Keratinocyte (primary cell): ENCODE results near the gene SLC6A9. TPM values are rescaled to one million over a fixed set of nuclear protein-coding genes. Genes with fewer than 3 reads are reported as not detected.

Source experiments
- DNase-seq: peaks from one replicate; pipeline ENCODE4 v3.0.0-alpha.2; 2011; ENCODE audit warnings: low read depth, missing footprints, low spot score
- FAIRE-seq: peaks from 2 replicates; lab custom pipeline; 2011; peaks lifted over from hg19 to GRCh38; lab: Jason Lieb, UNC
- H2AFZ ChIP-seq: 2 replicates; pipeline ENCODE4 v1.6.0; 2012; ENCODE audit warnings: low read length, control low read depth, inconsistent platforms; ENCODE audit not compliant: control insufficient read depth
- H3K27ac ChIP-seq: 2 replicates; pipeline ENCODE4 v1.5.1; 2011; ENCODE audit warnings: low read length; ENCODE audit not compliant: control insufficient read depth, insufficient read depth
- H3K27me3 ChIP-seq: 3 replicates; pipeline ENCODE4 v1.6.0; 2011; ENCODE audit warnings: low read length; ENCODE audit not compliant: control insufficient read depth, insufficient read depth; ENCODE audit errors: extremely low read depth
- H3K36me3 ChIP-seq, 2 experiments: 2 replicates in 1 of 2; 3 replicates in 1 of 2; pipeline ENCODE4 v1.5.1; 2011; ENCODE audit warnings: low read length in 2 of 2, mild to moderate bottlenecking in 1 of 2; ENCODE audit not compliant: control insufficient read depth in 2 of 2, insufficient read depth in 2 of 2; ENCODE audit errors: extremely low read depth in 1 of 2
- H3K4me1 ChIP-seq: 3 replicates; pipeline ENCODE4 v1.5.1; 2011; ENCODE audit warnings: low read length; ENCODE audit not compliant: control insufficient read depth, insufficient read depth; ENCODE audit errors: extremely low read depth
- H3K4me2 ChIP-seq: 3 replicates; pipeline ENCODE4 v1.6.0; 2011; ENCODE audit warnings: low read depth, low read length; ENCODE audit not compliant: control insufficient read depth, insufficient read depth; ENCODE audit errors: extremely low read depth
- H3K4me3 ChIP-seq, 3 experiments: fragments of 200-600 bp in 1 of 3; sonication (generic) in 1 of 3; 2 replicates in 2 of 3; 3 replicates in 1 of 3; pipeline ENCODE4 v1.5.1; 2011 to 2016; ENCODE audit warnings: low read length in 3 of 3, mild to moderate bottlenecking in 3 of 3, control low read depth in 2 of 3, inconsistent platforms in 1 of 3, low read depth in 1 of 3, mixed read lengths in 1 of 3, mixed run types in 1 of 3, moderate library complexity in 1 of 3; ENCODE audit not compliant: control insufficient read depth in 2 of 3, insufficient read depth in 2 of 3; ENCODE audit errors: extremely low read depth in 1 of 3
- H3K79me2 ChIP-seq: 2 replicates; pipeline ENCODE4 v1.6.0; 2012; ENCODE audit warnings: low read length; ENCODE audit not compliant: control insufficient read depth, insufficient read depth
- H3K9ac ChIP-seq: 3 replicates; pipeline ENCODE4 v1.6.0; 2011; ENCODE audit warnings: low read length; ENCODE audit not compliant: control insufficient read depth, insufficient read depth; ENCODE audit errors: extremely low read depth
- H3K9me1 ChIP-seq: 3 replicates; pipeline ENCODE4 v1.6.0; 2011; ENCODE audit warnings: low read length; ENCODE audit not compliant: control insufficient read depth, insufficient read depth; ENCODE audit errors: extremely low read depth
- H3K9me3 ChIP-seq: 2 replicates; pipeline ENCODE4 v1.5.1; 2012; ENCODE audit warnings: low read depth, low read length; ENCODE audit not compliant: control insufficient read depth
- H4K20me1 ChIP-seq: 3 replicates; pipeline ENCODE4 v1.6.0; 2011; ENCODE audit warnings: low read length; ENCODE audit not compliant: control insufficient read depth, insufficient read depth; ENCODE audit errors: extremely low read depth
- EZH2 ChIP-seq: IDR thresholded peaks from one replicate; pipeline ENCODE4 v1.6.1; 2012; ENCODE audit warnings: inconsistent platforms, mild to moderate bottlenecking, low read length, moderate library complexity
- dilution Hi-C: fragments of 300-500 bp; cut with MboI; formaldehyde crosslinking; loops from one replicate; pipeline ENCODE4 v1.7.0; 2020; ENCODE audit warnings: low sequenced_read_pairs; ENCODE audit not compliant: extremely low pct_ligation_motif_present
- polyA plus RNA-seq, 5 experiments: library from polyadenylated mRNA; depleted of rRNA in 3 of 5; stranded (reverse) in 3 of 5; stranded (forward) in 1 of 5; unstranded in 1 of 5; fragments of >200 nt; gene quantifications; 1 replicate in 1 of 5; 2 replicates in 3 of 5; 3 replicates in 1 of 5; pipeline versions ENCODE4 v1.2.1 to v1.2.3, GENCODE V29; 2011 to 2012; ENCODE audit warnings: missing spikeins in 2 of 5, low read depth in 1 of 5, low replicate concordance in 1 of 5
- TF ChIP-seq, protein P1 (sequence below), 3 experiments: IDR thresholded peaks in 1 of 3; conservative IDR thresholded peaks in 1 of 3; optimal IDR thresholded peaks in 1 of 3; 2 replicates in 2 of 3; 3 replicates in 1 of 3; pipeline versions ENCODE3 to v1.5.1; 2011; ENCODE audit warnings: low read length in 3 of 3, mild to moderate bottlenecking in 3 of 3, moderate library complexity in 2 of 3, control low read depth in 1 of 3, inconsistent platforms in 1 of 3; ENCODE audit not compliant: insufficient read depth in 2 of 3; ENCODE audit errors: extremely low read depth in 1 of 3

The SLC6A9 gene
- polyA plus RNA-seq, 1 donor (not counting 4 experiments of a cell fraction or from before 2014, with no cell fraction given): 5.3 TPM

DNA sequence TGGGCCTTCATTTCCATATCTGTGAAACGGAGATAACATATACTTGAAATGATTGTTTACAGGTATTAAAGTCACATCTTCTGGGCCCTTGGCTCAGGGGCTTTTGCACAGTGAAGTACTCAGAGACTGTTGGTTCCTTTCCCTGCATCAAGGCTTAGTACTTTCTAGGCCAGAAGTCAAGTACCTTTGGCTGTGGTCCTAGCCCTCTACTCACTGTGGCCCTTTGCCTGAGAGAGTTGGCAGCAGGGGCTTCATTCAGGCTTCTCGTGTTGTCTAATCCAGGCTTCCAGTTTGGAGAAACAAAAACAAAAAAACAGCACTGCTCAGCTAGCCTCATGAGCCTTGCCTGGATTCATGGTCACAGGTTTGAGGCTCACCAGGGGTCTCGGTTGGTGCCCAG lies 69.6 kb downstream of the SLC6A9 start:
- Histone ChIP-seq H2AFZ (no peak overlapping the region), H3K4me1 (no peaks in the 10 kb centered on the region), H4K20me1 (no peaks in the 10 kb centered on the region), H3K9ac (no peak overlapping the region), H3K4me2 (no peak overlapping the region), H3K27me3 (no peaks in the 10 kb centered on the region), H3K36me3 (peaks cover 47 to 53% of the 10 kb centered on the region in 2 experiments), H3K79me2 (no peaks in the 10 kb centered on the region), H3K9me1 (no peaks in the 10 kb centered on the region), H3K27ac (no peak overlapping the region), H3K9me3 (no peaks in the 10 kb centered on the region), H3K4me3 (no peak overlapping the region)
- FAIRE-seq (no peak), DNase-seq (no peak)
- dilution Hi-C loops: no loop called here
- TF ChIP-seq, protein P1, sequence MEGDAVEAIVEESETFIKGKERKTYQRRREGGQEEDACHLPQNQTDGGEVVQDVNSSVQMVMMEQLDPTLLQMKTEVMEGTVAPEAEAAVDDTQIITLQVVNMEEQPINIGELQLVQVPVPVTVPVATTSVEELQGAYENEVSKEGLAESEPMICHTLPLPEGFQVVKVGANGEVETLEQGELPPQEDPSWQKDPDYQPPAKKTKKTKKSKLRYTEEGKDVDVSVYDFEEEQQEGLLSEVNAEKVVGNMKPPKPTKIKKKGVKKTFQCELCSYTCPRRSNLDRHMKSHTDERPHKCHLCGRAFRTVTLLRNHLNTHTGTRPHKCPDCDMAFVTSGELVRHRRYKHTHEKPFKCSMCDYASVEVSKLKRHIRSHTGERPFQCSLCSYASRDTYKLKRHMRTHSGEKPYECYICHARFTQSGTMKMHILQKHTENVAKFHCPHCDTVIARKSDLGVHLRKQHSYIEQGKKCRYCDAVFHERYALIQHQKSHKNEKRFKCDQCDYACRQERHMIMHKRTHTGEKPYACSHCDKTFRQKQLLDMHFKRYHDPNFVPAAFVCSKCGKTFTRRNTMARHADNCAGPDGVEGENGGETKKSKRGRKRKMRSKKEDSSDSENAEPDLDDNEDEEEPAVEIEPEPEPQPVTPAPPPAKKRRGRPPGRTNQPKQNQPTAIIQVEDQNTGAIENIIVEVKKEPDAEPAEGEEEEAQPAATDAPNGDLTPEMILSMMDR (optimal IDR thresholded peaks at IDR 0.05 in 1 of 3, IDR thresholded peaks at IDR 0.05 in 1 of 3, conservative IDR thresholded peaks at IDR 0.05 in 1 of 3; ENCODE audit: extremely low read depth in 1 of 3, insufficient read depth in 2 of 3, low read length in 3 of 3): no peak
- TF ChIP-seq EZH2: no peak

DNA sequence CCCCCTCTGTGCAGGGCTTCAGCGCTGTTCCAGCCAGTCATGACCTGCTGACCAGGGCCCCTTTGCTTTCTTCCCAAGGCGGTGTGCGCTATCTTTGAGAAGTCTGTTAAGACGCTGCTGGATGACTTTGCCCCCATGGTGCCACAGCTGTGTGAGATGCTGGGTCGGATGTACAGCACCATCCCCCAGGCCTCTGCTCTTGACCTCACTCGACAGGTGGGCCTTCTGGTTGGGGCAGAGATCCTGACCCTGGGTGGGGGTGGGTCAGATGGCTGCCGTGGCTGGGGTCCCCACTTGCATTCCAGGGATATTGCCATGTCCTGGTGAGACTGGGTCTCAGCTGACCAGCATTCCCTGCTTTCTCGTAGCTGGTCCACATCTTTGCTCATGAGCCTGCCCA lies 70.5 kb downstream of the SLC6A9 start:
- H3K4me1 ChIP-seq: no peaks in the 10 kb centered on the region
- FAIRE-seq: no peak
- H3K79me2 ChIP-seq: no peaks in the 10 kb centered on the region
- no peaks in the 10 kb centered on the region for H4K20me1 ChIP-seq
- H3K36me3 ChIP-seq: peaks cover 48 to 58% of the 10 kb centered on the region in 2 experiments
- H3K4me3 ChIP-seq: no peak overlapping the region
- no peaks in the 10 kb centered on the region for H3K27me3 ChIP-seq
- no peaks in the 10 kb centered on the region for H3K9me3 ChIP-seq
- H3K4me2 ChIP-seq: no peak overlapping the region
- no peak overlapping the region for H2AFZ ChIP-seq
- H3K9me1 ChIP-seq: no peaks in the 10 kb centered on the region
- dilution Hi-C loops: no loop called here
- no peak overlapping the region for H3K9ac ChIP-seq
- DNase-seq: no peak
- TF ChIP-seq, protein P1 (optimal IDR thresholded peaks at IDR 0.05 in 1 of 3, IDR thresholded peaks at IDR 0.05 in 1 of 3, conservative IDR thresholded peaks at IDR 0.05 in 1 of 3; ENCODE audit: extremely low read depth in 1 of 3, insufficient read depth in 2 of 3, low read length in 3 of 3): no peak
- TF ChIP-seq EZH2: no peak
- H3K27ac ChIP-seq: no peak overlapping the region
